GM12892 (cell line): ENCODE measurements around the gene PDIA5. TPM values are rescaled to one million over a fixed set of nuclear protein-coding genes. Genes with fewer than 3 reads are reported as not detected.
A peak's percentile ranks its signal among the peaks of the same experiment; 100 is the strongest.

Experiments used
- DNase-seq: peaks from one replicate; pipeline ENCODE4 v3.0.0; 2011; ENCODE audit not compliant: insufficient read length
- FAIRE-seq: peaks from 2 replicates; lab custom pipeline; 2011; peaks lifted over from hg19 to GRCh38; lab: Jason Lieb, UNC
- POLR2A ChIP-seq: IDR thresholded peaks from 2 replicates; pipeline ENCODE4 v1.6.1; 2011; ENCODE audit warnings: low read depth, low read length, control low read depth
- POLR2AphosphoS5 ChIP-seq: IDR thresholded peaks from 2 replicates; pipeline ENCODE4 v1.6.1; 2011; ENCODE audit warnings: low read depth, low read length, control low read depth
- TAF1 ChIP-seq: IDR thresholded peaks from 2 replicates; pipeline ENCODE4 v1.6.1; 2011; ENCODE audit warnings: low read depth, mild to moderate bottlenecking, control low read depth, low read length, borderline replicate concordance
- polyA plus RNA-seq: library from polyadenylated mRNA; unstranded; fragments of >200 nt; gene quantifications from one replicate; pipeline ENCODE4 v1.2.1, GENCODE V29; 2012; ENCODE audit warnings: missing spikeins, inconsistent platforms; ENCODE audit not compliant: missing spikeins

PDIA5 gene
- polyA plus RNA-seq, result 18.2 TPM

- peak; percentile 82 for DNase-seq
- peak; percentile 56; the same call in 1 of the 2 replicates for TF ChIP-seq POLR2A
- TF ChIP-seq POLR2AphosphoS5, result 0 out of 2 replicates have a peak, but pooled peaks have one; percentile 17
- TF ChIP-seq TAF1, result no peak
- peak; percentile 90 for FAIRE-seq
These were observed at the start of gene PDIA5 for GRCh38 chr3:123066896-123067688. PDIA5 (plus strand) TSS chr3:123067025; CDS start chr3:123067165, 140 bp downstream.

GRCh38 chr3:123018683-123019082 lies 48.1 kb upstream of the PDIA5 start:
- DNase-seq, result no peak
- no peak for TF ChIP-seq POLR2A
- no peak for FAIRE-seq

- no peak for TF ChIP-seq POLR2A
- TF ChIP-seq POLR2AphosphoS5, result no peak
- no peak for TF ChIP-seq TAF1
- no peak for FAIRE-seq
- no peak for DNase-seq
These were observed 47.7 kb upstream of the PDIA5 start for GRCh38 chr3:123019161-123019560.

- FAIRE-seq (no peak), DNase-seq (no peak)
- TF ChIP-seq POLR2A (no peak), POLR2AphosphoS5 (no peak), TAF1 (no peak)
These were observed 47.2 kb upstream of the PDIA5 start for GRCh38 chr3:123019591-123019990.

- TF ChIP-seq TAF1 (no peak), POLR2AphosphoS5 (no peak), POLR2A (no peak)
- DNase-seq (no peak), FAIRE-seq (no peak)
These were observed 46.1 kb upstream of the PDIA5 start for GRCh38 chr3:123020709-123021108.

GRCh38 chr3:123021388-123021787 lies 45.4 kb upstream of the PDIA5 start:
- FAIRE-seq (no peak), DNase-seq (no peak)
- TF ChIP-seq TAF1, result no peak
- TF ChIP-seq POLR2A, result no peak
- TF ChIP-seq POLR2AphosphoS5, result no peak

GRCh38 chr3:123021996-123022510 lies 44.8 kb upstream of the PDIA5 start:
- TF ChIP-seq POLR2A (no peak), POLR2AphosphoS5 (no peak), TAF1 (no peak)
- no peak for DNase-seq
- no peak for FAIRE-seq

GRCh38 chr3:123024056-123024455 lies 42.8 kb upstream of the PDIA5 start:
- DNase-seq (no peak), FAIRE-seq (no peak)
- TF ChIP-seq POLR2A (no peak), TAF1 (no peak), POLR2AphosphoS5 (no peak)

- FAIRE-seq (no peak), DNase-seq (no peak)
- TF ChIP-seq TAF1, result no peak
- TF ChIP-seq POLR2AphosphoS5, result no peak
- TF ChIP-seq POLR2A, result no peak
These were observed 40.9 kb upstream of the PDIA5 start for GRCh38 chr3:123025642-123026521.

- no peak for TF ChIP-seq POLR2A
- no peak for TF ChIP-seq POLR2AphosphoS5
- TF ChIP-seq TAF1, result no peak
- FAIRE-seq, result no peak
- peak; percentile 47 for DNase-seq
These were observed 40.1 kb upstream of the PDIA5 start for GRCh38 chr3:123026565-123027291.
